HUES6 (cell line): Measurements from ENCODE around the gene ZDHHC1.

Source experiments
- H3K27ac ChIP-seq: 2 replicates; pipeline ENCODE4 v1.7.0; 2013; ENCODE audit warnings: low read depth, mild to moderate bottlenecking, low read length, inconsistent platforms
- H3K27me3 ChIP-seq: 2 replicates; pipeline ENCODE4 v1.6.1; 2013; ENCODE audit warnings: low read length; ENCODE audit not compliant: control insufficient read depth, insufficient read depth
- H3K36me3 ChIP-seq: 2 replicates; pipeline ENCODE4 v1.6.1; 2013; ENCODE audit warnings: low read length; ENCODE audit not compliant: control insufficient read depth, insufficient read depth
- H3K4me1 ChIP-seq: 2 replicates; pipeline ENCODE4 v1.6.1; 2013; ENCODE audit warnings: low read length; ENCODE audit not compliant: control insufficient read depth, insufficient read depth
- H3K4me3 ChIP-seq: 2 replicates; pipeline ENCODE4 v1.5.1; 2013; ENCODE audit warnings: low read depth, low read length
- H3K9ac ChIP-seq: one replicate; pipeline ENCODE4 v1.6.1; 2013; ENCODE audit warnings: mild to moderate bottlenecking, low read length
- H3K9me3 ChIP-seq: 2 replicates; pipeline ENCODE4 v1.6.1; 2013; ENCODE audit warnings: low read depth, low read length; ENCODE audit not compliant: control insufficient read depth, insufficient read depth

The ZDHHC1 gene

GRCh38 chr16:67346341-67346740 is 69.9 kb downstream of the ZDHHC1 start:
- H3K4me3 ChIP-seq, result no peak overlapping the region
- H3K9ac ChIP-seq, result no peak overlapping the region
- H3K27me3 ChIP-seq, result no peaks in the 10 kb centered on the region
- no peaks in the 10 kb centered on the region for H3K9me3 ChIP-seq
- H3K27ac ChIP-seq, result no peak overlapping the region
- no peaks in the 10 kb centered on the region for H3K4me1 ChIP-seq
- H3K36me3 ChIP-seq, result no peaks in the 10 kb centered on the region

- Histone ChIP-seq H3K4me1 (no peaks in the 10 kb centered on the region), H3K9ac (no peak overlapping the region), H3K27me3 (no peaks in the 10 kb centered on the region), H3K27ac (no peak overlapping the region), H3K9me3 (no peaks in the 10 kb centered on the region), H3K4me3 (no peak overlapping the region), H3K36me3 (no peaks in the 10 kb centered on the region)
Observed at GRCh38 chr16:67345401-67345800, 70.9 kb downstream of the ZDHHC1 start.
